CD4-positive, alpha-beta T cell treated with Interleukin-6 for 4 hours (primary cell): Measurements from ENCODE around the gene WDR90.

Source experiments
- DNase-seq: peaks from one replicate; pipeline ENCODE4 v3.0.0-alpha.2; 2020; ENCODE audit warnings: mixed read lengths

The WDR90 gene

DNA sequence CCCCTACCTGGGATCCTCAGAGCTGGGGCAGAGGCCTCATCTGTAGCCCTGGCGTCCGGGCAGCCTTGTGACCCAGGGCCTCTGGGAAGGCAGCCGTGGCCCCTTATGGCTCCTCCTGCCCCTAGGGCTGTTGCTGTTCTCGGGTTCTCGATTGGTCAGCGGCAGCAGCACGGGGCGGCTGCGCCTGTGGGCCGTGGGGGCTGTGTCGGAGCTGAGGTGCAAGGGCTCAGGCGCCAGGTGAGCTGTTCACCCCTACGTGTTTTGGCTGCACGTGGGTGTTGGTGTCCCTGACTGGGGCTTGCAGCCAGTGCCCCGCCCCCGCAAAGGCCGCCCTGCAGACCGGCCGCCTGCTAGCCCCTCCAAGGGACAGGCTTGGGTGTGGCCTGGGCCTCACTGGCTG, 12.9 kb downstream of the WDR90 start:
- DNase-seq = no peak

DNA sequence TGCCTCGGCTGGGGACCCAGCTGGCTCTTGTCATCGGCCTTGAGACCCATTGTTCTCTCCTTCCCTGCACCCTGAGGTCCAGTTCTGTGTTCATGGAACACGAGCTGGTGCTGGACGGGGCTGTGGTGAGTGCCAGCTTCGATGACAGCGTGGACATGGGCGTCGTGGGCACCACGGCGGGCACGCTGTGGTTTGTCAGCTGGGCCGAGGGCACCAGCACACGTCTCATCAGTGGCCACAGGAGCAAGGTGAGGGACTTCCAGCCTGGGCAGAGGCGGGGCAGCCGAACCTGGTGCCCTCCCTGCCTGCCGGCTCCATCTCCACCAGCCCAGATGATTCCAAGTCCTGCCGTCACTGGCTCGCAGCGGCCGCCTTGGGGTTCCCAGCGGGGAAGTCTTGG, 13.4 kb downstream of the WDR90 start:
- no peak for DNase-seq

DNA sequence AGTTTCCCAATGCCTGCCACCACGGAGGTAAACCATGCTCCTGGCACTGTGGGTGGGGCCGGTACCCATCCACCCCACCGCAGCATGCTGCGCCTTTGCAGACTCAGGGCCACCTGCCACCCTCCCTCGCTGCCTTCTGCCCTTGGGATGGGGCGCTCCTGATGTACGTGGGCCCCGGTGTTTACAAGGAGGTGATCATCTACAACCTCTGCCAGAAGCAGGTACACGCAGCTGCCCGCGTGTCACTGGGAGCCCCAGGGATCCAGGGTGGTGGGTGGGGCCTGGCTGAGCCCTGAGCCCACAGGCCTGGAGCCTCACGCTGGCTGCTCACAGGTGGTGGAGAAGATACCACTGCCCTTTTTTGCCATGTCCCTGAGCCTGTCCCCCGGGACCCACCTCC, 17.4 kb downstream of the WDR90 start:
- DNase-seq = no peak

DNA sequence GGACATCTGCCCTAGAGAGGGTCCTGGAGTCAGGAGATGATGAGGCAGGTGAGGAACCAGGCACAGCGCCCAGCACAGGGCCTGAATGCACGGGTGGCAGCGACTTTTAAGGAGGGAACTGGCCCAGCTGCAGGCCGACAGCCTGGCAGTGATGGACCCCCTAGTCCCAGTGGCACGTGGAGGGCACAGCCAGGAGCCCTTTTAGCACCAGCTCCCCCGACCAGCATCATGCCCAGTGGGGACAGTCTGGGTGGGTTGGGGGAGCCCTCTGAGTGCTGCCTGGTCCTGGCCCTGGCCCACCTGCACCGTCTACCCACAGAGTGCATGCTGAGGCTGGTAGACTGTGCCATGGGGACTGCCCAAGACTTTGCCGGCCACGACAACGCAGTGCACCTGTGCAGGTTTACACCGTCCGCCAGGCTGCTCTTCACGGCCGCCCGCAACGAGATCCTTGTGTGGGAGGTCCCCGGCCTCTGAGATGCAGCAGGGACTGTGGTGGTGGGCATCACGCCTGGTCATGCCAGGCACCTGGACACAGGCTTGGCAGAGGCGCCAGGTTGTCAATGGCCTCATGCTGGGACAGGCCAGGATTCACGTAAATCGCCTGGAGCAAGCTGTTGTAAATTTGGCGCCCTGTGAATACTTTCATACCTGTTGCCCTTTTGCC, 18.1 kb downstream of the WDR90 start:
- no peak for DNase-seq

DNA sequence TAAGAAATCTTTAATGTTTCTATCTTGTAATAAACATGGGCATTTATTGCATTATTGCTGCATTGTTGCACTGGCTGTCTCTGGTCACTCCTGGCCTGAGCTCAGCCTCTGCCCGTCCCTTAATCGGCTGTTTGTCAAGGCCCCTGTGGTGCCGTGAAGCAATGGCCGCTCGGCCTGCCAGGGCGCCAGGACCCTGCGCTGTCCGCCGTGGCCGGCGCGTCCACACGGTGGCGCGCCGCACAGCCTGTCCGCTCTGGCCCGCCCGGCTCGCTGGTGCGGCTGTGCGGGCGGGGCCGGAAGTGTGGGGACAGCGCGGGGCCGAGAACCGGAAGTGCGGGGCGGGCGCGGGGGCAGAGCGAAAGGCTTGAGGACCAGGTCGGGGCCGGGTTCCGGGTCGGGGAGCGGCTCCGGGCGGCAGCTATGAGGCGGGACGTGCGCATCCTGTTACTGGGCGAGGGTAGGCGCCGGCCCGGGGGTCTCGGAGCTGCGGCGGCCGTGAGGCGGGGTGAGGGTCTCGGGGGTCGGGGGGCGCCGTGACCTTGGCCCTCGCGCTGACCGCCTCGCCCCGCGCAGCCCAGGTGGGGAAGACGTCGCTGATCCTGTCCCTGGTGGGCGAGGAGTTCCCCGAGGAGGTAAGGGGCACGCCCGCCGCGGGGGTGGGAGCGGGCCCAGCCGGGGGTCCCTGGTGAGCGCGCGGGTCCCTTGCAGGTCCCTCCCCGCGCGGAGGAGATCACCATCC, 18.8 kb downstream of the WDR90 start, which contains the start of gene RHOT2:
Gene RHOT2 (plus strand): TSS at position 353 of the 739 bp plus-strand sequence. CDS start 68 bp downstream, at position 421.
- DNase-seq = peak; percentile 95

DNA sequence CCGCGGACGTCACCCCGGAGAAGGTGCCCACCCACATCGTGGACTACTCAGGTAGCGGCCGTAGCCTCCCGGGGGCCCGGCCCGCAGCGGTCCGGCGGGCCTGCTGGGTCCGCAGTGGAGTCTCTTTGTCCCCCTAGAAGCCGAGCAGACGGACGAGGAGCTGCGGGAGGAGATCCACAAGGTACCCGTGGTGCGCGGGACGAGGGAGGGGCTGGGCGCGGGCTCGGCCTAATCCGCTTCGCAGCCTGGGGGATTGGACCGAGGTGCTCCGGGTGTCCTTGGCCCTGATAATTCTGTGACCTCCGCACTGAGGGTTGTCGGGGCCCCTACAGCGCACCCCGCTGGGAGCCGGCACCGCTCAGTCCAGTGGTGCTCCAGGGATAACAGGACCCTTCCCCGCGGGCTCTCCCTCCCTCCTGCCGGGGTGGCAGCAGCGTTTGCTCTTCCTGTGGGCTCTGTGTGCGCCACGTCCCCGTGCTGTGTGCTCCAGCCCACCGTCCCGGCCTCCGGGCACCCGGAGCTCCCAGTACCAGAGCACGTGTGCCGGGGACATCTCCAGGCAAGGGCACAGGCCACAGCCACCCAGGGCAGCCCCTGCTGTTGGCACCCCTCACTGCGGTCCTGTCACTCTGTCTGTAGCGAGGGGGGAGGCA, 19.5 kb downstream of the WDR90 start:
- no peak for DNase-seq

DNA sequence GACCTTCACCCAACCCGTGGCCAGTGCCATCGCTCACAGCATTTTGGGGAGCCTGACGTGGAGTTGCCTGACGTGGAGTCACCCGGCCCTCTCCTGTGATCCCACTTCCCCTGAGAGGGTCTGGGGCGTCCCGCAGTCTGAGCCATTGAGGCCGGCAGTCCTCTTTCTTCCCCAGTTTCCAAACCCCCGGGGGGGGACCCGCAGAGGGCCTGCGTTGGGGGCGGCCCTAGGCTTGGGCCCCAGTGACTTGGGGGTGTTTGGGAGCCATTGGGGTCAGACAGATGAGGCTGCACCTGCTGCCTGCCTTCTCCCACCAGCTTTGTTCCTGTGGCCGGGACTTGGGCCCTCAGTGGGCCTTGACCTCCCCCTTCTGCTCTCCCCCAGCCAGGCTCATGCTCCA, 20.5 kb downstream of the WDR90 start:
- no peak for DNase-seq

DNA sequence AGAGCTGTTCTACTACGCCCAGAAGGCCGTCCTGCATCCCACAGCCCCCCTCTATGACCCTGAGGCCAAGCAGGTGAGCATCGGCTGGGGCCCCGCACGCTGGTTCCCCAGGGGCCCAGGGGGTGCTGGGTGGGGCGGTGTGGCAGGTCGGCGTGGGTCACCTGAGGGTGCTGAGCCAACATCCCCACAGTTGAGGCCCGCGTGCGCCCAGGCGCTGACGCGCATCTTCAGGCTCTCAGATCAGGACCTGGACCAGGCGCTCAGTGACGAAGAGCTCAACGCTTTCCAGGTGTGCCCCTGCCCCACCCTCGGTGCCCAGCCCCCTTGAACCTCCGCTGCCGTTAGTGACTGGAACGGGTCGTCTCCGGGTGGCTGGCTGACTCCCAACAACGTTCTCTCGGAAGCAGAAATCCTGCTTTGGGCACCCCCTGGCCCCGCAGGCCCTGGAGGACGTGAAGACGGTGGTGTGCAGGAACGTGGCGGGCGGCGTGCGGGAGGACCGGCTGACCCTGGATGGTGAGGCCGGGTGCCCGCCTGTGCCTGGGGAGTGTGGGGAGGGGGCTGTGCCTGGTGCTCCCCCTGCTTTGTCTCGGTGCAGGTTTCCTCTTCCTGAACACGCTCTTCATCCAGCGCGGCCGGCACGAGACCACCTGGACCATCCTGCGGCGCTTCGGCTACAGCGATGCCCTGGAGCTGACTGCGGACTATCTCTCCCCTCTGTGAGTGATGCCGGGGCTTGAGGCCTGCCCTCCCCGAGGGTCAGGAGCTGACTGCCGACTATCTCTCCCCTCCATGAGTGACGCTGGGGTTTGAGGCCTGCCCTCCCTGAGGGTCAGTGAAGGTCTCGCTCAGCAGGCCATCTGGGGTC, 21.6 kb downstream of the WDR90 start:
- DNase-seq = no peak

DNA sequence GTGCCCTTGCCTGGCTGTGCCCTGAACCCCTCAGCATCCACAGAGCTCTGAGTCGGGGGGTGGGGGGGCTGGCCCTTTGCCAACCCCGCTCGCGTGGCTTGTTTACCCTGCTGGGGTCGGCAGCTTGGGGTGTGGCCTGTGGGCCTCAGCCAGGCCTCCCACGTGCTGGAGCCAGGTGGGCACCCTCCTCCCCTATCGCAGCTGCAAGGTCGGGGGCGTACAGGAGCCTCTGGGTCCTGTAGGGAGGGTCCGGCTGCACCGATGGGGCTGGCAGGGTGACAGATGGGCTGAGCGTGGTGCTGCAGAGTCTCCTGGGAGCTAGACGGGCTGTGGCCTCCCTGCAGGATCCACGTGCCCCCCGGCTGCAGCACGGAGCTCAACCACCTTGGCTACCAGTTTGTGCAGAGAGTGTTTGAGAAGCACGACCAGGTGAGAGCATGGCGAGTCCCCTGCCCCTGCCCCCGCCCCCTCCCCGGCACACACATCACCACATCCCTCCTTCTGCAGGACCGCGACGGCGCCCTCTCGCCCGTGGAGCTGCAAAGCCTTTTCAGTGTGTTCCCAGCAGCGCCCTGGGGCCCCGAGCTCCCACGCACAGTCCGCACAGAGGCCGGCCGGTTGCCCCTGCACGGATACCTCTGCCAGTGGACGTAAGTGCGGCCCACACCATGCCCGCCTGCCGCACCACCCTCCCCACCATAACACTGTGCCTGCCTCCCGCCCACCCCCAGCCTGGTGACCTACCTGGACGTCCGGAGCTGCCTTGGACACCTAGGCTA, 22.4 kb downstream of the WDR90 start:
- DNase-seq = no peak

DNA sequence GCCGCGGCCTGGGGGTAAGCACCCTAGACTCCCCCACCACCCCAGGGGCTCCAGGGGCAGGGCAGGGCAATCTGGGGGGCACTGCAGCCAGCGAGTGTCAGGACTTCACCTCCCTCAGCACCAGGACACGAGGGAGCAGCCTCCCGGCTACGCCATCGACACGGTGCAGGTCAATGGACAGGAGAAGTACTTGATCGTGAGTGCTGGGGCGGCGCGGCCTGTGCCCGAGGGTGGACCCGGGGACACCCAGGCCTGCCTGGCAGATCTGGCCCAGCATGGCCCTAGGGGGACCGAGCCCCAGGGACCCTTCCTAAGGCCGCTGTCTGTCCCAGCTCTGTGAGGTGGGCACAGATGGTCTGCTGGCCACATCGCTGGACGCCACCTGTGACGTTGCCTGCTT, 23.2 kb downstream of the WDR90 start:
- no peak for DNase-seq

DNA sequence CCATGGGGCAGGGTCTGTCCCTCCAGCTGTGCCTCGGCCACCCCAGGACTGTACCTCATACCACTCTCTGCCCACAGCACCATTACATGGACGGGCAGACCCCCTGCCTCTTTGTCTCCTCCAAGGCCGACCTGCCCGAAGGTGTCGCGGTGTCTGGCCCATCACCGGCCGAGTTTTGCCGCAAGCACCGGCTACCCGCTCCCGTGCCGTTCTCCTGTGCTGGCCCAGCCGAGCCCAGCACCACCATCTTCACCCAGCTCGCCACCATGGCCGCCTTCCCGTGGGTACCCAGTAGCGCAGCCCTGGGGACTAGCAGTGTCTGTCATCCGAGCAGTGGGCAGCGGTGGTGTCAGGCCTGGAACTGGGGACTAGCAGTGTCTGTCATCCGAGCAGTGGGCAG, 23.7 kb downstream of the WDR90 start:
- no peak for DNase-seq

DNA sequence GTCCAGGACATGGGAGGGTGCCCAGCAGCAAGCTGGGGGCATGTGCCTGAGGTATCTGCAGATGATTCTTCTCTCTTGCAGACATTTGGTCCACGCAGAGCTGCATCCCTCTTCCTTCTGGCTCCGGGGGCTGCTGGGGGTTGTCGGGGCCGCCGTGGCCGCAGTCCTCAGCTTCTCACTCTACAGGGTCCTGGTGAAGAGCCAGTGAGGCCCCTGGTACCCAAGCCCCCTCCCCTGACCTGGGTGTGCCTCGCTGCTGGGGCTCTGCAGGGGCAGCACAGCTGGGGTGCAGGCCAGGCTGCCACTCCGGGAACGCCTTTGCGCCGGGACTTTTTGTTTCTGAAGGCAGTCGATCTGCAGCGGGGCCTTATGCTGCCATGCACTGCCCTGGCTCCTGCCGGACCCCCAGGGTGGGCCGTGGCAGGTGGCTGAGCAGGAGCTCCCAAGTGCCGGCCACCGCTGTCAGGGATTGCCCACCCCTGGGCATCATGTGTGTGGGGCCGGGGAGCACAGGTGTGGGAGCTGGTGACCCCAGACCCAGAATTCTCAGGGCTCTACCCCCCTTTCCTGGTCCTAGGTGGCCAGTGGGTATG, 24.3 kb downstream of the WDR90 start:
- no peak for DNase-seq

DNA sequence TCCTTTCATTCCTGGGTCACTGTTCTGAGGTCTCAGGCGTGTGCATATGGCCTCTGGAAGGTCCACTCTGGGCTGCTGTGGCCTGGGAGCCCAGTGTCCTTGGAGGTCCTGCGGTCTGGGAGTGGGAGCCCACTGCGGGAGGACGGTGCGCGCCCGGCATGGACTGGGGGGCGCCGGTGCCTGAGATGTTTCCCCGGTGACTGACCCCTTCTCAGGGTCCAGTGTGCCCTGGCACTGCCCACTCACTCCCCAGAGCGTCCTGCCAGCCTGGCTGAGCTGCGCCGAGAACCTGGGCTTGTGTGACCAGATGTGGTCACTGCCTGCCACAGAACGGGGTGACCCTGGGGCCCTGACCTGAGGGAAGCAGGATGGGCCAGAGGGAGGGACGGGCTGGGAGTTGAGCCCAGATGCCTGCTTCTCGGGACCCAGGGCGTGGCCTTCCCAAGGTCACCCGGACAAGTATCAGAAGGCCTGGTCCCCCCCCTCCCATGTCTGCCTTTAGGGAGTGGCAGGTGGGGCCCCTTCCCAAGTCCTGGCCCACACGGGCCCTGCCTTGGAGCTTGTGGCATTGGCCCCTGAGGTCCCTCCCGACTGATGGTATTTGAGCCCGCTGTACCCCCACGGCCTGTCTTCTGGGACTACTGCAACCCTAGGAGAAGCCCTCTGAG, 25.2 kb downstream of the WDR90 start:
- no peak for DNase-seq

DNA sequence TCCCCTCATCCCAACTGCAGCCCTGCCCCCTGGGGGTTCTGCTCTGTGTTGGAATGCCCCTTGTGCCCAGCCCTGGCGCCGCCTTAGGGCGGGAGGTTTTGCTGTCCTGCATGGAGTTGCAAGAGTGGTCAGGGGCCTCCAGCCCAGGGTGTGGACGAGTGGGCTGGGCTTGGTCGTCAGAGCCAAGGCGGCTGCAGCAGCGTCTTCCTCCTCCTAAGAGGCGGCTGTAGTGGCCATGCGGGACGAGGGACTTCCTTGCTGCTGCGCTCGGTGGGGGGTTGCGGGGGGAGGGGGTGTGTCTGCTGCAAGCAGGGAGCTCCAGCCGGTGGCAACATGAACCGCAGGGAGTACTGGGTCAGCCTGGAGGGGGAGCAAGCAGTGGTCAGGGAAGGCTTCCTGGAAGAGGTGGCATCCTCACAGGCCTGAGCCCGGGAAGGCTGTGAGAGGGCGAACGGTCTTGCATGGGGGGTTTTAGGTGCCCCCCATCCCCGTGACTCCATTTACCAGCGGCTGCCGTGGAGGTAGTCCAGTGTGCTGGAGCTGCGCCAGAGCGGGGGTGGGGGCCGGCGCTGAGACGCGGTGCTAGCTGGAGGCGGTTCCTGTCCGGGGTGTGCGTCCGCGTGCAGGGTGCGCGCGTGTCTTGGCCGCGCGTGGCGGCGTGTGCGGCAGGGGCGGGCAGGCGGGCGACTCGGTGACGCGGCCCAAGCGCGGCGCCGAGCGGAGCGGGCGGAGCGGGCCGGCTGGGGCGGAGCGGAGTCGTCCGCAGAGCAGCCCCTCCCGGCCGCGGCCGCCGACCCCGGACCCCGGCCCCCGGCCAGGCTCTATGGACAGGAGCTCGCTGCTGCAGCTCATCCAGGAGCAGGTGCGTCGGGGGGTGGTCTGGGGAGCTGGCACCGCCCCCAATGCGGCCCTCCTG, 26.1 kb downstream of the WDR90 start, which contains the start of gene RHBDL1:
Gene RHBDL1 (plus strand): TSS at position 704 of the 916 bp plus-strand sequence. CDS start 120 bp downstream, at position 824.
- no peak for DNase-seq

DNA sequence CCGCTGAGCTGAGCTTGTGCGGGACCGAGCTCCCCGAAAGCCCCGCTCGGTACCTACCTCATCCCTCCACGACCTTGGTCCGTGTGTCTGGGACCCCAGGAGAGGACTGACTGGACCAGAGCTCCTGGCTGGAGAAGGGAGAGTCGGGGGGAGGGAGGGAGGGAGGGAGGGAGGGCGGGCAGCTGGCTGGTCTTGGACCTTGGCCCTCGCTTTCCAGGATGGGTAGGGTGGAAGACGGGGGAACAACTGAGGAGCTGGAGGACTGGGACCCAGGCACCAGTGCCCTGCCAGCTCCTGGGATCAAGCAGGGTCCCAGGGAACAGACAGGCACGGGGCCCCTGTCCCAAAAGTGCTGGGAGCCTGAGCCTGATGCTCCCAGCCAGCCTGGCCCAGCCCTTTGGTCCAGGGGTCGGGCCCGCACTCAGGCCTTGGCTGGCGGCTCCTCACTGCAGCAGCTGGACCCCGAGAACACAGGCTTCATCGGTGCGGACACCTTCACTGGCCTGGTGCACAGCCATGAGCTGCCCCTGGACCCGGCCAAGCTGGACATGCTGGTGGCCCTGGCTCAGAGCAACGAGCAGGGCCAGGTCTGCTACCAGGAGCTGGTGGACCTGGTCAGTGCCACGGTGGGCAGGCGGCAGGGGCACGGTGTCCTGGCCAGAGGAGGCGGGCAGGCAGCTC, 26.9 kb downstream of the WDR90 start:
- DNase-seq = no peak

DNA sequence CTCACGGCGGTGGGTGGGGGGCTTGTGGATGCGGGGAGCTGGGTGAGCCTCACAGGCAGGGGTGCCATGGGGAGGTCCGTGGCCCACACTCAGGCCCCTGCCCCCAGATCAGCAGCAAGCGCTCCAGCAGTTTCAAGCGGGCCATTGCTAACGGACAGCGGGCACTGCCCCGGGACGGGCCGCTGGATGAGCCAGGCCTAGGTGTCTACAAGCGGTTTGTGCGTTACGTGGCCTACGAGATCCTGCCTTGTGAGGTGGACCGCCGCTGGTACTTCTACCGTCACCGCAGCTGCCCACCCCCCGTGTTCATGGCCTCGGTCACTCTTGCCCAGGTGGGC, 27.4 kb downstream of the WDR90 start:
- no peak for DNase-seq

DNA sequence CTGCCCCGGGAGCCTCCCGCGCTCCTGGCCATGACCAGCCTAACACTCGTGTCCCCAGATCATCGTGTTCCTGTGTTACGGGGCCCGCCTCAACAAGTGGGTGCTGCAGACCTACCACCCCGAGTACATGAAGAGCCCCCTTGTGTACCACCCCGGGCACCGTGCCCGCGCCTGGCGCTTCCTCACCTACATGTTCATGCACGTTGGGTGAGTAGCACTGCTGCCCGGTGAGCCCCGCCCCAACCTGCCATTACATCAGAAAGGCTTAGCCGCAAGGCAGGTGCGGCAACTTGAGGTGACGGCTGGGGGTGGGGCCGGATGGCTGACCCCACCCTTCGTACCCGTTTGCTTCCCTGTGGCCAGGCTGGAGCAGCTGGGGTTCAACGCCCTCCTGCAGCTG, 27.7 kb downstream of the WDR90 start:
- peak; percentile 43 for DNase-seq

DNA sequence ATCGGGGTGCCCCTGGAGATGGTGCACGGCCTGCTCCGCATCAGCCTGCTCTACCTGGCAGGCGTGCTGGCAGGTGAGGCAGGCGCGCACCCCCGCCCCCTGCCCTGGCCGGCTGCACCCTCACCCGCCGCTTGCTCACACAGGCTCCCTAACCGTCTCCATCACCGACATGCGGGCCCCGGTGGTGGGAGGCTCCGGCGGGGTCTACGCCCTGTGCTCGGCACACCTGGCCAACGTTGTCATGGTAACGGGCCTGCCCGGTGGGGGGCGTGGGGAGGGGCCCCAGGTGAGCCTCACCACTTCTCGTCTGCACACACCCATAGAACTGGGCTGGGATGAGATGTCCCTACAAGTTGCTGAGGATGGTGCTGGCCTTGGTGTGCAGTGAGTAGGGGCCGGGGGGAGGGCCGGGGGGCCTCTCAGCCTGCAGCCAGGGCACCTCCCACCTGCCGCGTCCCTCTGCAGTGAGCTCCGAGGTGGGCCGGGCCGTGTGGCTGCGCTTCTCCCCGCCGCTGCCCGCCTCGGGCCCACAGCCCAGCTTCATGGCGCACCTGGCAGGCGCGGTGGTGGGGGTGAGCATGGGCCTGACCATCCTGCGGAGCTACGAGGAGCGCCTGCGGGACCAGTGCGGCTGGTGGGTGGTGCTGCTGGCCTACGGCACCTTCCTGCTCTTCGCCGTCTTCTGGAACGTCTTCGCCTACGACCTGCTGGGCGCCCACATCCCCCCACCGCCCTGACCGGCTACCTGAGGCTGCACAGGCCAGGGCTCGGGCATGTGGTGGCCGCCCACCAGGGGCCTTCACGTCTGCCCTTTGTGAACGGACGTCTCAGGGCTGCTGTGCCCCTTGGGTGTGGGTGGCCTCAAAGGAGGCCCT, 28.4 kb downstream of the WDR90 start:
- no peak for DNase-seq
